Nucleus accumbens (tissue), 56 donors: ENCODE results near the gene CCDC47.
"Not testable (repeated sequence)": the region's sequence is repeated elsewhere in the genome, so short reads cannot be mapped to it uniquely, and the experiment has no call there.

Experiments used
- DNase-seq, 56 donors: peaks; one replicate each; lab custom pipeline; 2025; lab: John Stamatoyannopoulos, UW

CCDC47 gene, protein sequence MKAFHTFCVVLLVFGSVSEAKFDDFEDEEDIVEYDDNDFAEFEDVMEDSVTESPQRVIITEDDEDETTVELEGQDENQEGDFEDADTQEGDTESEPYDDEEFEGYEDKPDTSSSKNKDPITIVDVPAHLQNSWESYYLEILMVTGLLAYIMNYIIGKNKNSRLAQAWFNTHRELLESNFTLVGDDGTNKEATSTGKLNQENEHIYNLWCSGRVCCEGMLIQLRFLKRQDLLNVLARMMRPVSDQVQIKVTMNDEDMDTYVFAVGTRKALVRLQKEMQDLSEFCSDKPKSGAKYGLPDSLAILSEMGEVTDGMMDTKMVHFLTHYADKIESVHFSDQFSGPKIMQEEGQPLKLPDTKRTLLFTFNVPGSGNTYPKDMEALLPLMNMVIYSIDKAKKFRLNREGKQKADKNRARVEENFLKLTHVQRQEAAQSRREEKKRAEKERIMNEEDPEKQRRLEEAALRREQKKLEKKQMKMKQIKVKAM

DNA sequence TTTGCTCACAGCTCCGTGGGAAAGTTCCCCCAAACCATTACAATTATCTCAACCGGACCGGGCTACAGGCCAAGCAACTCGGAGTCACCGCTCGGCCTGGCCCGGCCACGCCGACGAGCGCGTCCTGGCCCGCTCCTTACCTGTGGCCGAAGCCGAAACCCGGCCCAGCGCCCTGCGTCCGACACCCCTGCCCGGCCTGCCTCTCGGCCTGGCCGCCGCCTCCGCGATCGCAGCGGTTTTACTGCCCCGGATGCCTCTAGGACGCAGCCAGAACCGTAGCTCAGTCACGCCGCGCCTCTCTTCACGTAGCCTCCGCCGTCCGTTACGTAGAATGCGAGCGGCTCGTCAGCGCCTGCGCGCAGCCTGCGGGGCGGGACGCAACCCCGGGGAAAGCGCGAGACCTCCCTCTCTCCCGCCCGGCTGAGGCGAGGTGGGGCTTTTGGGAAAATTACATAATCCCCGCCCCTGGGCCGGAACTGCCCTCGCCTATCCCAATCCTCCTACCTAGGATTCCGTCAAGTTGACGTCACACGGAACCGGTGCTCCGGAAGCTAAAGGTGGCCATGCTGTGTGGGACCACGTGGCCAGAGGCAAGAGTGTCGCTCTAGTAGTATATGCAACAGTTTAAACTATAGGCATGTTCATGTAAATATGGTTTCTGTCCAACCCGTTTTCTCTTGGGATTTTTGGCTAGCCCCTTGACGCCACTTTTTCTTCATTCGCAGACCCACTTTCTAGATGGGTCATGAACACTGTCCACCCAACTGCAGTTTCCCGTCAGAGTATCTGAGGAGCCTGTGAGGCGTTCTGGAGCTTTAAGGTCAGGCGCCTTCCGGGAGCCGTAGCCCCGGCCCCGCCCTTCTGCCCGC is at the start of gene CCDC47:
TSS of gene CCDC47 (minus strand) at position 326 of the 869 bp plus-strand sequence. CDS start 7,422 bp downstream, outside the sequence.
- peak; percentile 86 to 100 (median 99) for DNase-seq

DNA sequence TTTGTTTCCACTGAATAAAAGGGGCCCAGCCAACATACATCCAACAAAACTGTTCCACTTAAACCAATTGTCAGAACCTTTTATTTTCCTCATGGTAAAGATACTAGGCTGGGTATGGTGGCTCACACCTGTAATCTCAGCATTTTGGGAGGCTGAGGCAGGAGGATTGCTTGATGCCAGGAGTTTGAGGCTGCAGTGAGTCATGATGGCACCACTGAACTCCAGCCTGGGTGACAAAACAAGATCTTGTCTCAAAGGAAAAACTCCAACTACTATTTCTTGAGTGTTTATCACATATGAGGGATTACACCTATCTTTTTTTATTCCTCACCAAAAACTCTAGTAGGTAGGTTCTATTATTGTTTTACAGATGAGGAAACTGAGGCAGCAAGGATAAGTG is 49.1 kb upstream of the CCDC47 start:
- DNase-seq = no peak

DNA sequence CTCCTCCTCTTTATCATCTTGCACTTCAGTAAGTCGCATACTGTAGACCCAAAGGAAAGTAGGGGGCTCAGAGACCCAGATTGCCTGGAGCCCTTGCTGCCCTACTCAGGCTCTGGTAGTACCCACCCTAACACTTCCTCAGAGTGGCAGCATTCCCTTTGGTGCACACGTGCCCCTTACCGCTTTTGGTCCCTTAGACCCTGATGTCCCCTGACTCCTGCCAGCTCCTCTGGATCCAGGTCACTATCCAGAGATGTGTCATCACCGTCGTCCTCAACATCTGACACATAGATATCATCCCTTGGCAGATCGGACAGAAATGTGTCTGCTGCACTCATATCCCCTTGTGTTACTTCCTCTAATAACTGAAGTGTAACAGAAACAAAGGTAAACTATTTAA is 48.4 kb upstream of the CCDC47 start:
- no peak for DNase-seq

DNA sequence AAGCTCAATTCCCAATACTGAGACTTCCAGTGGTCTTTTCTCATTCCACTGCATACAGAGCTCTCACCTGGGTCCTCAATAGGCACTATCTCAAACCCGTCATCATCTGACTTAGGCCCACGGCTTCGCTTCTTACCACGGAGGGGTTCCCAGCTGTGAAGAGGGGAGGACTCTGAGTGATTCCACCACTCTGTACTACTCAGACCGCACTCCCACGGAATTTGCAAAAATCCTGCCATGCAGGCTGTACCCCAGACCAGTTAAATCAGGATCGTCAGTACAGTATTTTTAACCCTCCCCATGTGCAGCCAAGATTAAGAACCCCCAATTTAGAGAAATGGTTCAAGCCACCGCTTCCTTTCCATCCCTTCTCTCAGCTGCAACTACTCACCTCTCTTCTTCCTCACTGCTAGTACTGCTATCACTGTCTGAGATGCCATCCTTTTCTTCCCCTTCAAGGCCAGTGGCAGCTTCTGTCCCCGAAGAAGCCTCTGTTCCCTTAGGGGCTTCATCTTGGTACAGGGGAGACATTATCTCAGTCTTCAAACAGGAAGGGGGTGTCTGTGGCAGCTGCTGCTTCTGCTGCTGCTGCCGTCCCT is 47.7 kb upstream of the CCDC47 start:
- no peak for DNase-seq

DNA sequence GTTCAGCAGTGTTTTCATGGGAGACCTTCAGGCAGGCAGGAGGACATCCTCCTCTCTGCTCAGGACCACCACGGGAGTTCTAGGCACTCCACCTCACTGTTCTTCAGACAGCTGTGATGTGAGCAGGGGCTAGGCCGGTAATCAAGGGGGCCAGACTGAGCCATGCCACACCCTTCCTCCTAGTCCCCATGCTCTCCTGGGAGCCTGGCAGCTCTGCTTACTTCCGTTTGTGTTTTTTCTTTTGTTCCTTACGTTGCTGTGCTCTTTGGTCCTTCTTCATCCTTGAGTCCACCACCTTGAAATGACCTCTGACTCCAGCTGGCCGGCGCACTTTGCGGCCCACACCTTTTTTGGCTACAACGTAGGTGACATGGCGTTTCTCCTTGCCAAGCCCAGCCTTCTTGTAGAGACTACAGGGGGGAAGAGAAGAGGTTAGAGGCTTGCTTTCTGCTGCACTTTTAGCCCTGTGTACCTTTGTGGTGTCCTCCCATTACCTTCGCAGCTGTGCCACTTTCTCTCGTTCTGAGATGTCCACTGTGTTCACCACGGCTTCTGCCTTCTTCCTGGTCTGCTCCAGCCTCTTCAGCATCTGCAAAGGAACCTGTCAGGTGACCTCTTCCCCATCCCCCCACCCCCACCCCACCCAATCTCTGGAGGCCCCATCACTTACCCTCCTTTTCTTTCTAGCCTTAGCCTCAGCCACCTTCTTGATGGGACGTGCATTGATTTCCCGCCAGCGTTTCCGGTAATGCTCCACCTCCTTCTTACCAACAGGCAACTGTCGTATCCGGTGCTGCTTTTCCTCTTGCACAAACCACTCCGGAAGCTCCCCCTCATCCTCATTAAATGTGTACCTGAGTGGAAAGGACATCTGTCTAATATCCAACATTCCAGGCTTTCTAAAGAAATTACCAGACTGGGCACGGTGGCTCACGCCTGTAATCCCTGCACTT is 46.5 kb upstream of the CCDC47 start:
- DNase-seq = no peak

DNA sequence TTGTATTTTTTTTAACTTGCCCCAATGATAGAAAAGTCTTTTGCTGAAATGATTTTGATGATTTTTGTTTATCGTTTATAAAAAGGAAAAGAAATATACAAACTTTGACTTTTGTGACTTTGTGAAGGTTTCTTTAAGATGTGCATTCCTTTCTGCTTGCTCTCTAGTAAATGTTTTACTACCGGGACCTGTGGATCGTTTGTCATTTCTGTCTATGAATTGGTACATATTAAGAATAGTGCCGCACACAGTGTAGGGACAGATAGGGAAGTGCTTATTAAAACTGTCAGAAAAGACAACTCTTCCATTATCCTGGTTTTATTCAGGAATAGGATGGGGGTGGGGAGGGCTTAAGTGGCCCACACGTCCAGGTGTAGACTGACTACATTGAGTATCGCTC is 45.7 kb upstream of the CCDC47 start:
- no peak for DNase-seq

DNA sequence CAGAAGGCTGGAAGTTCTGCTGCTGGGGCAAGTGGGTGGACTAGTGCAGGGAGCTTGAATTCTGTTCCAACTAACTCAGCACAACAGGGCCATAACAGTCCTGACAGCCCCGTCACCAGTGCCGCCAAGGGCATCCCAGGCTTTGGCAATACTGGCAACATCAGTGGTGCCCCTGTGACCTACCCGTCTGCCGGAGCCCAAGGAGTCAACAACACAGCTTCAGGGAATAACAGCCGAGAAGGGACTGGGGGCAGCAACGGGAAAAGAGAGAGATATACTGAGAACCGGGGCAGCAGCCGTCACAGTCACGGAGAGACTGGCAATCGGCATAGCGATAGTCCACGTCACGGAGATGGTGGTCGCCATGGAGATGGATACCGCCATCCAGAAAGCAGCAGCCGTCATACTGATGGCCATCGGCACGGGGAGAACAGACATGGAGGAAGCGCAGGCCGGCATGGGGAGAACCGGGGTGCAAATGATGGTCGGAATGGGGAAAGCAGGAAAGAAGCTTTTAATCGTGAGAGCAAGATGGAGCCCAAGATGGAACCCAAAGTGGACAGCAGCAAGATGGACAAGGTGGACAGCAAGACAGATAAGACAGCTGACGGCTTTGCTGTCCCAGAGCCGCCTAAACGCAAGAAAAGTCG is 44.5 kb upstream of the CCDC47 start:
- DNase-seq = no peak

DNA sequence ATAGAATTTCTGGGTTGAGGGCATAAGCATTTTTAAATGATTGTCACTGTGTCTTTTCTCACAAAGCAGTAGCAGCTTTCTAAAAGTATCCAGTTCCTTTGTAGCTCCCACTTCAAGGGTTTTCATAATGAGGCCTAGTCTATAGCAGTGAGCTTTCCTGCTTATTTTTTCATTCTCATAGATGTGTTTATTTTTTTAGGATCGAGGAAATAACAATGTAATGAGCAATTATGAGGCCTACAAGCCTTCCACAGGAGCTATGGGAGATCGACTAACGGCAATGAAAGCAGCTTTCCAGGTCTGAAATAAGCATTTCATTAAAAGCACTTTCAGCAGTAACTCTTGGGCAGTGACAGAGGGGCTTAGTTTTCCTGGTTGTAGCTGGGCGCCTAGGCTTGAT is 43.3 kb upstream of the CCDC47 start:
- no peak for DNase-seq

DNA sequence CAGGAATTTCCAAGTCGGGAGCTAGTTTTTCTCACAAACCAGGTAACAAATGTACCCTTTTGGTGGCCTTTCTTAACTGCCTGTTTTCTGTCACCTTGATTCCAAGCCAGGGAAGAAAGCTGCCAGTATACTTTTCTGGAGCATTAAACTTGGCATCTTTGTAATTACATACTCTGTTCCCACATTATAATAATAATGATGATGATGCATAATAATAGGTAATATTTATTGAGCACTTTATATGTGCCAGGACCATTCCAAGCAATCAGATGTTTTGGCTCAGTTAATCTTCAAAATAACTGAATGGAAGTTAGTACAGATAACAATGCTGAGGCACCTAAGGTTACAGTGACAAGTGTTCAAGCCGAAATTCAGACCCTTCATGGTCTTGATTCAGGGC is 42.7 kb upstream of the CCDC47 start:
- DNase-seq = no peak

DNA sequence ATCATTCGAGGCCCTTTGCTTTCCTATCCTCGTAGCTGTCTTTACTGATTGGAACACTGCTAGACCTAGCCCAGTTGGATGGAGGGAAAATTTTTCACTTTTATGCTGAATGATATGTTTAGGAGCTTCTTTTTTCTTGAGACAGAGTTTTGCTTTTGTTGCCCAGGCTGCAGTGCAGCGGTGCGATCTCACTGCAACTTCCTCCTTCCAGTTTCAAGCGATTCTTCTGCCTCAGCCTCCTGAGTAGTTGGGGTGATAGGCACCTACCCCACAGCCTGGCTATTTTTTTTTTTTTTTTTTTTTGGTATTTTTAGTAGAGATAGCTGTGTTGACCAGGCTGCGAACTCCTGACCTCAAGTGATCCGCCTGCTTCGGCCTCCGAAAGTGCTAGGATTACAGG is 36.6 kb upstream of the CCDC47 start:
- DNase-seq = no peak

DNA sequence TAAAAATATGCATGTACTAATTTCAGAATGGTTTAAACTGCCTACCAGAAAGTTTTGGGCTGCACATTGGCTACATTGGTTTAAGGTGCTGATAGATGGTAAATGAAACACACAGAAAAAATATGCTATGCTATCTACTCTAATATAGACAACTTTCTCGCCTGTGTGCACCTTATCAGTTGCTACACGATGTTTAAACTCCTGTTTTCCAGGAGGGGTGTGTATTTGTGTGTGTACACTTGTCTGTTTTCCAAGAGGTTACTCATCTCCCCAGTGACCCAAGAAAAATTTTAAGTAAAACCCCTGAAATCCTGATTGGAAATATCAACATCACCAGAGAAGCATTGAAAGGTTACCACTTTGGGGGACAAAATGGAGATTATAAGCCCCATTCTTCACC is 32.2 kb upstream of the CCDC47 start:
- DNase-seq = no peak

DNA sequence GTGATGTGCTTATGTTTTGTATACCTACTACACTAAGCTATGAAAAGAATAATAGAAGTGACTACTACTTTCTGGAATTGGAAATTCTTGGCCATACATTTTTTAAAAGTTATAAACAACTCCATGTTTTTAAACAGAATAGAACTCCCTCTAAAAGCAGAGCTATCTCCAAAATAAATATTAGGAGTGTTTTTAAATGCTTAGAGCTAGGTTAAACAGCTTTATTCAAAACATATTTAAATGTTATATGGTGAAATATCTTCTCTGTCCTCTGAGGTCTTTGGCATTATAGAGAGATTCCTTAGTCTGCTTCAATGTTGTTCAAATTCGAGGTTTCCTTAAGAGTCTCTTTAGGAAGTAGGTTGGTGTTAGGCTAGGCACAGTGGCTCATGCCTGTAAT is 30.9 kb upstream of the CCDC47 start:
- DNase-seq = no peak

DNA sequence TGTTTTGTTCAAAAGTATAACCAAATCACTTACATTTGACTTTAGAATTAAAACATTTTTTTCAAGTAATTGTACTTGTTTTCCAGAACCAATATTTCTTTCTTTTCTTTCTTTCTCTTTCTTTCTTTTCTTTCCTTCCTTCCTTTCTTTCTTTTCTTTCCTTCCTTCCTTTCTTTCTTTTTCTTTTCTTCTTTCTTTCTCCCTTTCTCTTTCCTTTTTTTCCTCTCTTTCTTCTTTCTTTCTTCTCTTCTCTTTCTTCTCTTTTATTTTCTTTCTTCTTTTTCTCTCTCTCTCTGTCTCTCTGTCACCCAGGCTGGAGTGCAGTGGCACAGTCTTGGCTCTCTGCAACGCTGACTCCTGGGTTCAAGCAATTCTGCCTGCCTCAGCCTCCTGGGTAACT is 27.4 kb upstream of the CCDC47 start:
- no peak for DNase-seq

DNA sequence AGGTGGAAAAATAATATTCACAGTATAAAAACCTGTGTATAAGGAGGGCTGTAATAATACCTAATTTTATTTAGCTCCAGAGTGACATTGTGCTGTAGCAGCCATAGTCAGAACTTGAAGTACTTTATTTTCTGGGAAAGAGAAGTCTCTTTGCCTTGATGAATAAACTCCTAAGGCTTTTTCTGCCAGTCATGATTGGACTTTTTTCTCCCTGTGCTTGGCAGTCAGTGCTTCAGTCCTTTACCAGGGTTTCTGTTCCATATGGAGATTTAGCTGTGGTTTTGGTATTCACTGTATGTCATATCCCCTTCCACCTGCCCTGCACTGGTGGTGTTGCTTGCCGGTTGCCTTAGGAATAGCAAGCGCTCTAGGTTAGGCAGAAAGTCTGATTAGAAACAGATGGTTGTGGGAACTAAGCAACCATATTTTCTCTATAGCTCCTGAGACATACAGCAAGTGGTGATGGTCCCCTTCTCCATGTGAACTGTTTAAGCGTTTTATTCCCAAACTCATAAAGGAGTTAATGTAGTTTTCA is 25.2 kb upstream of the CCDC47 start:
- no peak for DNase-seq

DNA sequence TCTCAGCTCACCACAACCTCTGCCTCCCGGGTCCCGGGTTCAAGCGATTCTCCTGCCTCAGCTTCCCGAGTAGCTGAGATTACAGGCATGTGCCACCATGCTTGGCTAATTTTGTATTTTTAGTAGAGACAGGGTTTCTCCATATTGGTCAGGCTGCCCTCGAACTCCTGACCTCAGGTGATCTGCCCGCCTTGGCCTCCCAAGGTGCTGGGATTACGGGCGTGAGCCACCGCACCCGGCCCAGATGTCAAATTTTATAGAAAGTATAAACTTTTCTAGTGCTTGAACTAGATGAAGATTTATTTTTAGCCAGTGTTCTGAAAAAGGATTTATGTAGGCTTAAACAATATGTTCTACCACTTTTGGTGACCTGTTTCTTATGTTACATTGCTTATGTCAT is 23.0 kb upstream of the CCDC47 start:
- DNase-seq = not testable (repeated sequence)

DNA sequence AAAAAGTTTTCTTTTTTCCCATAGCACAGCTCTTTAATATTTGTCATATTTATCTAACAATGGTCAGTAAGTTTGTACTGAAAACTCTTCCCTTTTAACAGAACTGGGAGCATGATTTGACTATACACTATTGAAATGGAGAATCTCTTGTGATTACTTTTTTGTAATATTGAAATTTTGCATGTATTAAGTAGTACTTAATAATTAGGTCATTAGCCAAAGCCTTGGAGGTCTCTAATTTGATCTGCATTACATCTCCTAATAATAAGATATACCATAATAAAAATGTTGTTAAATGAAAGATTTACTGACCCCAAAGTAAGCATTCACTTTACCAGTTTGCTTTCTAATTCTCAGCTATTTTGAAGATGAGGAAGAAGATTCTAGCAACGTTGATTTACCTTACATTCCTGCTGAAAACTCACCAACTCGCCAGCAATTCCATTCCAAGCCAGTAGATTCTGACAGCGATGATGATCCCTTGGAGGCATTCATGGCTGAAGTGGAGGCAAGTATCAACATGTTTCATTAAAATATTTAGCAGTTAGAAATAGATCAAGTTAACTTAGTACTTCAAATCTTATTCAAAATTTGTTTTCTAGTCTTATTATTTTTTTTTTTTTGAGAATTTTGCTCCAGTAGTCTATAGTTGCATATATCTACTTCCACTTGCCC is 18.8 kb upstream of the CCDC47 start:
- no peak for DNase-seq

DNA sequence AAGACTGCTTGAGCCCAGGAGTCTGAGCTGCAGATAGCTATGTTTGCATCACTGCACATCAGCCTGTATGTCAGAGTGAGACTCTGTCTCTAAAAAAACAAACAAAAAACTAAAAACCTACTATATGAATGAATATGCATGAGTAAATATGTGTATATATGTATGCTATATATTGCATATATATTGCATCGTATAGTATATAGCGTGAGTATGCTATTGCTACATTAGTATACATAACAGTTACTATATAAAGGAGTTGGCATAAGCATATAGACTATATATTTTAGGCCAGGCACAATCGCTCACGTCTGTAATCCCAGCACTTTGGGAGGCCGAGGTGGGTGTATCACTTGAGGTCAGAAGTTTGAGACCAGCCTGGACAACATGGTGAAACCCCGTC is 16.7 kb upstream of the CCDC47 start:
- DNase-seq = no peak

DNA sequence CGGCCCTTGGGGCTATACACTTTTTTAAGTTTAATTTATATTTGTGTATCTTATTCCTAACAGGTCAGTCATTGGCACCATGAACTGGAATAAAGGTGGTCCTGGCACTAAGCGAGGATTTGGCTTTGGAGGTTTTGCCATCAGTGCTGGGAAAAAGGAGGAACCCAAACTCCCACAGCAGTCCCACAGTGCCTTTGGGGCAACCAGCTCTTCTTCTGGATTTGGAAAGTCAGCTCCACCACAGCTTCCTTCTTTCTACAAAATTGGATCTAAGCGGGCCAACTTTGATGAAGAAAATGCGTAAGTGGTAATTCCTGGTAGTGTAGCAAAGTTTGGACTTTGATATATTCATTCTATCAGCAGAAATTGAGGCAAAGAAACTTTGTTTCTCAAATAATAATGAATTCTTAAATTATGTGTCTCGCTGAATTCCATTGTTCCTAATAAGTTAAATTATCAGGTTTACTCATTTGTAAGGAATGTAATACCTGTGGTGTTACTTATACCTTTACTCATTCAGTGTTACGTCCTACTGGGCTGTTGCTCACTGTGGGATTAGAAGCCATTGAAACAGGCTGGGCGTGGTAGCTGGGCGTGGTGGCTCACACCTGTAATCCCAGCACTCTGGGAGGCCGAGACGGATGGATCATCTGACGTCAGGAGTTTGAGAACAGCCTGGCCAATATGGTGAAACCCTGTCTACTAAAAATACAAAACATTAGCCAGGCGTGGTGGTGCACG is 13.7 kb upstream of the CCDC47 start:
- no peak for DNase-seq
